D721Med (cell line): ENCODE measurements around the gene PTGES3.

ENCODE experiments used
- DNase-seq: peaks from one replicate; pipeline ENCODE4 v3.0.0; 2011; ENCODE audit warnings: low spot score; ENCODE audit not compliant: insufficient read length
- FAIRE-seq: peaks from 2 replicates; lab custom pipeline; 2011; peaks lifted over from hg19 to GRCh38; lab: Jason Lieb, UNC
- TF ChIP-seq, protein P1 (sequence below): IDR thresholded peaks from 2 replicates; pipeline ENCODE4 v1.5.1; 2012; ENCODE audit warnings: mild to moderate bottlenecking, control low read depth; ENCODE audit not compliant: insufficient read depth; ENCODE audit errors: missing control alignments

PTGES3 gene

DNA sequence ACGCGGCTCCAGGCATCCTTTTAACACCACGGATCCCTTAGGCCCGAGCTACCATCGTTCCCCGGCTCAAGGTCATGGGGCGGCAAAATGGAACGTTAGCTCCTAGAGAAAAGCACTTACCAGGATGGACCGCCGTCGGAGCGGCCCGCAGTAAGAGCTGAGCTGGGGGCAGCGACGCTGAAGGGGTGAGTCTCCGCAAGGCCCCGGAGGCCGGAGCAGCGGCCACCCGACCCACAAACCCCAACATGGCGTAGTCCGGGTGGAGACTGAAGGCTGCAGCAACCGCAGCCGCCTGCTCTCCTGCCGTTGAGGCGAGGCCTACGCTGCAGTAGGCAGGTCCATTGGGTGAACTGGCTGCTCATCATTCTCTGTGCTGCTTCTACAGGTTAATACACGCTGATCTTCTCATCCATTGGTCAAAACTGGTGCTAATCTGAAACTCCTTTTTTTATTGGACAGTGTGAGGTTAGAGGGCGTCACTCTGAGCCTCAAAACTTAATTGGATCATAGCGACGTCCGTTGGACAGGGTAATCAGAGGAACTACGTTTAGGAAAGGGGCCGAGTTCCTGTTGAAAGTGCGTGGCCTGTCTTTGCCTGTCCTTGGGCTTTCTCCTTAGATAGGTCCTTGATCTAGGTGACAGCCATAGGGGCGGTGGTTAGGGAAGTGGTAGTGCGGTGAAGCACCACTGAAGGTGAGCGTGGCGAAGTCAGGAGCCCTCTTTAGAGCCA lies 42.2 kb downstream of the PTGES3 start, which contains the start of gene ATP5F1B:
ATP5F1B (minus strand) TSS at position 268 of the 730 bp plus-strand sequence; CDS start at position 247, 21 bp downstream.
- FAIRE-seq (peak; percentile 89), DNase-seq (peak; percentile 91)
- TF ChIP-seq, protein P1, sequence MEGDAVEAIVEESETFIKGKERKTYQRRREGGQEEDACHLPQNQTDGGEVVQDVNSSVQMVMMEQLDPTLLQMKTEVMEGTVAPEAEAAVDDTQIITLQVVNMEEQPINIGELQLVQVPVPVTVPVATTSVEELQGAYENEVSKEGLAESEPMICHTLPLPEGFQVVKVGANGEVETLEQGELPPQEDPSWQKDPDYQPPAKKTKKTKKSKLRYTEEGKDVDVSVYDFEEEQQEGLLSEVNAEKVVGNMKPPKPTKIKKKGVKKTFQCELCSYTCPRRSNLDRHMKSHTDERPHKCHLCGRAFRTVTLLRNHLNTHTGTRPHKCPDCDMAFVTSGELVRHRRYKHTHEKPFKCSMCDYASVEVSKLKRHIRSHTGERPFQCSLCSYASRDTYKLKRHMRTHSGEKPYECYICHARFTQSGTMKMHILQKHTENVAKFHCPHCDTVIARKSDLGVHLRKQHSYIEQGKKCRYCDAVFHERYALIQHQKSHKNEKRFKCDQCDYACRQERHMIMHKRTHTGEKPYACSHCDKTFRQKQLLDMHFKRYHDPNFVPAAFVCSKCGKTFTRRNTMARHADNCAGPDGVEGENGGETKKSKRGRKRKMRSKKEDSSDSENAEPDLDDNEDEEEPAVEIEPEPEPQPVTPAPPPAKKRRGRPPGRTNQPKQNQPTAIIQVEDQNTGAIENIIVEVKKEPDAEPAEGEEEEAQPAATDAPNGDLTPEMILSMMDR = no peak

DNA sequence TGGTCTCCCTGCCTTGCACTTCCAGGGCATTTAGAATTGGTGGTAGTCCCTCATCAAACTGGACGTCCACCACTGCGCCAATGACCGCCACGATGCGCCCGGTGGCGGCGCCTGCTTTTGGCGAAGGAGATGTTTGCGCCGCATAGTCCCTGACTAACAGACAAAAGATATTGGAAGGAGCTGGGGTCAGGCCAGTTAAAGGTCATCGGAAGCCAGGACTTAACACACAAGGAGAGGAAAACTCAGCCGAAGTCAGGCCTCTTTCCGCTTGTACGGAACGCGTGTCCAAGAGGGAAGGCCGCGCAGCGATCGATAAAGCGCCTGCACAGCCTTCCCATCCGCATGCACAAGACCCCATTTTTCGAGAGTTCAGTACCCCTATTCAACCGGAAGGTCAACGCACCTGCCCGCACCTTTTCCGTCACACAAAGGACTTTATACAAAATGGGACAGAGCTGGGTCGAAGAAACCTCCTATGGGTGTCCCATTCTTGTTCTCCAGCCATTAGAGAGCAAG lies 42.8 kb downstream of the PTGES3 start:
- DNase-seq = no peak
- FAIRE-seq = no peak
- TF ChIP-seq, protein P1 = no peak

DNA sequence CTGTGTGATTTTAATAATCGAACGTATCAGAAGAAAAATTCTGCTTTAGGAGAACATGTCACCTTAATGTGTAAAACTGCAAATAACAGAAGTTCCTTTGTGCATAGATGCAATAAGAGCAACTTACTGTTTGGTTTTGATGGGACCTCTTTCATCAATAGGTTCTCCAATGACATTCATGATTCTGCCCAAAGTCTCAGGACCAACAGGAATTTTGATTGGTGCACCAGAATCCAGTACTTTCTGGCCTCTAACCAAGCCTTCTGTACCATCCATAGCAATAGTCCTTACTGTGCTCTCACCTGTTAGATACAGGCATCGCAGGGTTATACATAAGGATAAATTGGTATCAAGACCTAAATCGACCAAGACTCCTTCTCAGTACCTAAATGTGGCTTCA lies 43.4 kb downstream of the PTGES3 start:
- FAIRE-seq (no peak), DNase-seq (no peak)
- TF ChIP-seq, protein P1 = no peak

DNA sequence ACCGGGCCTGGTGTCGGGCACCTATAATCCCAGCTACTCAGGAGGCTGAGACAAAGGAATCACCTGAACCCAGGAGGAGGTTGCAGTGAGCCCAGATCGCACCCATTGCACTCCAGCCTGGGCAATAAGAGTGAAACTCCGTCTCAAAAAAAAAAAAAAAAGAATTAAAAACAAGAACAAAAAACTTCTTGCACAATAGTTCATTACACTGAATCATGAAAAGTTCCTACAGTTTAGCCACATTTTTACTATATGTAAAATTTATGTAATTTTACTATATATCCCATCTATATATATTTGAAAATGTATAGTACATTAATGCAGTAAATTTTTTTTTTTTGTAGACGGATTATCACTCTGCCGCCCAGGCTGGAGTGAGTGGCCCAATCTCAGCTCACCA lies 46.9 kb downstream of the PTGES3 start:
- TF ChIP-seq, protein P1 = no peak
- no peak for FAIRE-seq
- DNase-seq = no peak

DNA sequence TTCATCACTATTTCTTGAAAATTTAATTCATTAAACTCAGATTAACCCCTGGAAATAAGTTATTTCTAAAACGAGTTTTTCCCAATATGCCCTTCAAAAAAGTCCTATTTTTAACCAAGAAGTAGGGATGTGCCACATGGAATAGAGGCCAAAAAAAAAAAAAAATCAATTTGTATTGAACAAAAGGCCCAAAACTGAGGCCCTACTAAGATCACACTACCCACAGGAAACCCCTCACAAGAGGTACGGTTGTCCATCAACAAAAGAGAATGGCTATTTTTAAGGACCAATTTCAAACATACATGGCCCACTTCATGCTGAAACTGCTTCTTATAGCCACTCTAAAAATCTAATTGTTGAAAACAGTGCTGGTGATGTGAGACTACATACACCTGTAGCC lies 50.5 kb downstream of the PTGES3 start:
- TF ChIP-seq, protein P1 = no peak
- FAIRE-seq (no peak), DNase-seq (no peak)

DNA sequence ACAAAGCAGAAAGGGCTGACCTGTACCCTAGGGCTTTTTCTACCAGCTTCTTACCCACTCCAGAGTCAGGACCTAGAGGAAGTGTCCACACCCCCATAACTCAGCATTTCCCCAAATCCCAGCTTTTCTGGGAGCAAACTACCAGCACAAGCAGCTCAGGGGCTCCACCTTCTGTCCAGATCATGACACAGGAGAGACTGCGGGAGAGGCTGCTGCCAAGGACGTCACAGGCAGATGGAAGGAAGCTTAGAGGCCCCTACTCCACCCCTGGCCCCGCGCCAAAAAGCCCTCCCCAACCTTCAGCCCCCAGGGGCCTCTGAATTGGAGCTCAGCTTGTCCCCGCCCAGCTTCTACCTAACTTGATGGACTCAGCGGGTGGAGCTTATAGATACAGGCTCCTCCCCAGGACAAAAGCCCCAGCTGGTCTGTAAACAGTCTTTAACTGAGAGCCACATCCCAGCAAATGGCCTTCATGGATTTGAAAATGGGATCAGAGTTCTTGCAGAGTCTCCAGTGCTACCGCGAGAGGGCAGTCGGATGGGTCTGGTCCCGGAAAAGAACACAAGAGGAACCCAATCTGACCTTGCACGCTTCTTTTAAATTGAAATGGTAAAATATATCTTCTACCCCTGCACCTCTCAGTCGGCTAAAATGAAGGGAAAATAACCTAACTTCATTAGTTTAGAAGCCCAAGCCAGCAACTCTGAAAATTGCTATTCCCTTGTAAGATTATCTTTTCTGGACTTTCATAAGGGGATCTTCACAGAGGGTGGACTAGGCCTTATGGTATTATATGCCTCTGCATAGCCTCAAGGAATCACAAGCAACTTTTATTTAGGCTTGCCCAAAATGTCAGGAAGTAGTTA lies 51.2 kb downstream of the PTGES3 start:
- TF ChIP-seq, protein P1 = peak; percentile 81
- FAIRE-seq (no peak), DNase-seq (peak; percentile 76)
